Measurements from ENCODE around the gene ISOC2.
A peak's percentile ranks its signal among the peaks of the same experiment; 100 is the strongest.

Gene ISOC2

GRCh38 chr19:55476100-55476775 lies 14.8 kb upstream of the ISOC2 start, which contains the start of gene ZNF628:
Gene ZNF628 (plus strand): TSS chr19:55476617. CDS start chr19:55479911, 3,294 bp downstream.
- peak; percentile 99 for DNase-seq

GRCh38 chr19:55474269-55475265 lies 13.1 kb upstream of the ISOC2 start:
- no peak for DNase-seq

- no peak for DNase-seq
These were observed 12.0 kb upstream of the ISOC2 start for GRCh38 chr19:55473225-55474012.

GRCh38 chr19:55472463-55472862 lies 11.0 kb upstream of the ISOC2 start:
- no peak for DNase-seq

- DNase-seq, result no peak
These were observed 9.8 kb upstream of the ISOC2 start for GRCh38 chr19:55471266-55471665.

GRCh38 chr19:55468054-55468393 lies 6.6 kb upstream of the ISOC2 start:
- DNase-seq, result no peak

- peak; percentile 73 for DNase-seq
These were observed 6.0 kb upstream of the ISOC2 start for GRCh38 chr19:55467236-55468053.

- no peak for DNase-seq
These were observed 4.8 kb upstream of the ISOC2 start for GRCh38 chr19:55466241-55466614.

GRCh38 chr19:55465460-55466240 lies 4.2 kb upstream of the ISOC2 start:
- DNase-seq, result no peak

GRCh38 chr19:55464662-55465054 lies 3.2 kb upstream of the ISOC2 start, which contains the start of gene C19orf85:
Gene C19orf85 (minus strand): TSS chr19:55464751. CDS start chr19:55464554, 197 bp downstream.
- DNase-seq, result no peak

GRCh38 chr19:55464039-55464661 lies 2.7 kb upstream of the ISOC2 start:
- DNase-seq, result no peak

- no peak for DNase-seq
These were observed 2.2 kb upstream of the ISOC2 start for GRCh38 chr19:55463583-55464031.

GRCh38 chr19:55462722-55463121 lies 1.3 kb upstream of the ISOC2 start:
- DNase-seq, result no peak

- no peak for DNase-seq
These were observed 658 bp upstream of the ISOC2 start for GRCh38 chr19:55461974-55462626.

GRCh38 chr19:55460670-55461258 lies 678 bp downstream of the ISOC2 start:
- DNase-seq, result peak; percentile 44

- no peak for DNase-seq
These were observed 1.3 kb downstream of the ISOC2 start for GRCh38 chr19:55459950-55460657.

GRCh38 chr19:55459551-55459949 lies 1.9 kb downstream of the ISOC2 start:
- no peak for DNase-seq

GRCh38 chr19:55457683-55458457 lies 3.6 kb downstream of the ISOC2 start:
- no peak for DNase-seq
